NCI-H2171 treated with DMSO at 0.1 percent for 48 hours (cell line): ENCODE measurements around the gene NUDT15.
A peak's percentile ranks its signal among the peaks of the same experiment; 100 is the strongest.
"Not testable (repeated sequence)": the region's sequence is repeated elsewhere in the genome, so short reads cannot be mapped to it uniquely, and the experiment has no call there.

Experiments used
- DNase-seq: peaks from one replicate; lab custom pipeline; 2025; lab: John Stamatoyannopoulos, UW

Gene NUDT15

GRCh38 chr13:48037346-48038173 is at the start of gene NUDT15:
Gene NUDT15 (plus strand): TSS chr13:48037726. CDS start chr13:48037747, 21 bp downstream.
- peak; percentile 96 for DNase-seq

- DNase-seq = no peak
Observed at GRCh38 chr13:47990427-47990826, 47.1 kb upstream of the NUDT15 start.

GRCh38 chr13:47990920-47991466 is 46.5 kb upstream of the NUDT15 start:
- DNase-seq = no peak

- DNase-seq = no peak
Observed at GRCh38 chr13:47991859-47992258, 45.7 kb upstream of the NUDT15 start.

- DNase-seq = no peak
Observed at GRCh38 chr13:47997384-47997783, 40.1 kb upstream of the NUDT15 start.

- DNase-seq = no peak
Observed at GRCh38 chr13:47999973-48000372, 37.6 kb upstream of the NUDT15 start.

- DNase-seq = no peak
Observed at GRCh38 chr13:48000559-48001113, 36.9 kb upstream of the NUDT15 start.

- peak; percentile 81 for DNase-seq
Observed at GRCh38 chr13:48001114-48001881, 36.2 kb upstream of the NUDT15 start, which contains the start of gene SUCLA2. Gene SUCLA2 (minus strand): TSS chr13:48001273. CDS start chr13:48001269, 4 bp downstream.

- not testable (repeated sequence) for DNase-seq
Observed at GRCh38 chr13:48001999-48002398, 35.5 kb upstream of the NUDT15 start.

- DNase-seq = no peak
Observed at GRCh38 chr13:48004201-48004600, 33.3 kb upstream of the NUDT15 start.

GRCh38 chr13:48006396-48006795 is 31.1 kb upstream of the NUDT15 start:
- no peak for DNase-seq

GRCh38 chr13:48009284-48009683 is 28.2 kb upstream of the NUDT15 start:
- DNase-seq = no peak

- DNase-seq = no peak
Observed at GRCh38 chr13:48010698-48011097, 26.8 kb upstream of the NUDT15 start.

GRCh38 chr13:48012668-48013067 is 24.9 kb upstream of the NUDT15 start:
- DNase-seq = no peak

GRCh38 chr13:48014359-48014758 is 23.2 kb upstream of the NUDT15 start:
- DNase-seq = no peak

GRCh38 chr13:48018637-48019036 is 18.9 kb upstream of the NUDT15 start:
- DNase-seq = no peak

GRCh38 chr13:48019796-48020195 is 17.7 kb upstream of the NUDT15 start:
- no peak for DNase-seq

GRCh38 chr13:48028066-48028465 is 9.5 kb upstream of the NUDT15 start:
- no peak for DNase-seq

GRCh38 chr13:48029859-48030258 is 7.7 kb upstream of the NUDT15 start:
- DNase-seq = no peak

- no peak for DNase-seq
Observed at GRCh38 chr13:48038761-48039160, 1.2 kb downstream of the NUDT15 start.

GRCh38 chr13:48040049-48040448 is 2.5 kb downstream of the NUDT15 start:
- no peak for DNase-seq

GRCh38 chr13:48040896-48041295 is 3.4 kb downstream of the NUDT15 start:
- DNase-seq = no peak
